Stimulated activated CD4-positive, alpha-beta T cell treated with anti-CD3 and anti-CD28 coated beads, TNF-alpha, amount 100 ng/mL, for 24 hours (primary cell): ENCODE results near the gene DEUP1.
"Not testable (repeated sequence)": the region's sequence is repeated elsewhere in the genome, so short reads cannot be mapped to it uniquely, and the experiment has no call there.

Experiments
- DNase-seq, 3 experiments: peaks; one replicate each; pipeline ENCODE4 v3.0.0-alpha.2; 2020; ENCODE audit warnings: low read depth in 3 of 3

The DEUP1 gene, protein sequence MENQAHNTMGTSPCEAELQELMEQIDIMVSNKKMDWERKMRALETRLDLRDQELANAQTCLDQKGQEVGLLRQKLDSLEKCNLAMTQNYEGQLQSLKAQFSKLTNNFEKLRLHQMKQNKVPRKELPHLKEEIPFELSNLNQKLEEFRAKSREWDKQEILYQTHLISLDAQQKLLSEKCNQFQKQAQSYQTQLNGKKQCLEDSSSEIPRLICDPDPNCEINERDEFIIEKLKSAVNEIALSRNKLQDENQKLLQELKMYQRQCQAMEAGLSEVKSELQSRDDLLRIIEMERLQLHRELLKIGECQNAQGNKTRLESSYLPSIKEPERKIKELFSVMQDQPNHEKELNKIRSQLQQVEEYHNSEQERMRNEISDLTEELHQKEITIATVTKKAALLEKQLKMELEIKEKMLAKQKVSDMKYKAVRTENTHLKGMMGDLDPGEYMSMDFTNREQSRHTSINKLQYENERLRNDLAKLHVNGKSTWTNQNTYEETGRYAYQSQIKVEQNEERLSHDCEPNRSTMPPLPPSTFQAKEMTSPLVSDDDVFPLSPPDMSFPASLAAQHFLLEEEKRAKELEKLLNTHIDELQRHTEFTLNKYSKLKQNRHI

DNA sequence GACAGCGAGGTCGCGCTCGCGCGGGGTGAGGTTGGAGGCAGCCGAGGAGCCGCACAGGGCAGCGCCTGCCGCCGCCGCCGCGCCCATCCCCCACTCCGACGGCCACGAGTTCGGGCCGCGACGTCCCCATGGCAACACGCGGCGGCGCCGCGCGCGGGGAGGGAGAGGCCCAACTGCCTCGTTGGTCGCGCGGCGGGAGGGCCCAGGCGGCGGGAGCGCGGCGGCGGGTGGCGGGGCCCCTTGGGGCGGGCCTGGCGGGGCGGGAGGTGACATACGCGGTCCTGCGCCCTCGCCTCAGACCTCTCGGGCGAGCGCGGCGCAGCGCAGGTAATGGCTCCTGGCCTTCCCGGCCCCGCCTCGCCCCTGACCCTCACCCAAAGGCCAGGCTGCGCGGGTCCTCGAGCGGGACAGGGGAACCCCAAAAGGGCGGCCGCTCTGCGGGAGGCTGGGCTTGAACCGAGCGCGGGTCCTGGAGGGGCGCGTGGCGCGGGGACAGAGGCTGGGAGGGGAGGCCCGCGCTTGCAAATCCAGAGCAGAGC, at the start of gene DEUP1:
Gene DEUP1, plus strand, starts transcription at position 297 of the 539 bp plus-strand sequence. CDS start 1,518 bp downstream, outside the sequence.
- DNase-seq: peak in 1 of 3 experiments; percentile 7

DNA sequence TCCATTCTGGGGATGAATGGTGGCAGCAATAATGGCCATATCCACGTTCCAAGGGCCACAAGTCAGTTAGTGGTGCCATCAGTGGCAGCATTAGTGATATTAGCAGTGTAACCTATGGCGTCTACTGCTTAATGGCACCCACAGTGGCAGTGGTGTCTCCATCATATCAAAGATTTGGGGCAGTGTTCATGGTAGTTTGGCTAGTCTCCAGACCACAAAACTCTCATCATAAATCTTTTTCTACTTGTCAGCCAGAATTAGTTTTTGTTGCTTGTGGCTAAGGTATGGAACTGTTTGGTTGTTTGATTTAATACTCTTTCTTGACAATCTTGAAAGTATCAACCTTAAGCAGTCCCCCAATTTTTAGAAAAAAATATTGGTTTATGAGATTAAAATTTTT, 45.1 kb upstream of the DEUP1 start:
- no peak for DNase-seq

DNA sequence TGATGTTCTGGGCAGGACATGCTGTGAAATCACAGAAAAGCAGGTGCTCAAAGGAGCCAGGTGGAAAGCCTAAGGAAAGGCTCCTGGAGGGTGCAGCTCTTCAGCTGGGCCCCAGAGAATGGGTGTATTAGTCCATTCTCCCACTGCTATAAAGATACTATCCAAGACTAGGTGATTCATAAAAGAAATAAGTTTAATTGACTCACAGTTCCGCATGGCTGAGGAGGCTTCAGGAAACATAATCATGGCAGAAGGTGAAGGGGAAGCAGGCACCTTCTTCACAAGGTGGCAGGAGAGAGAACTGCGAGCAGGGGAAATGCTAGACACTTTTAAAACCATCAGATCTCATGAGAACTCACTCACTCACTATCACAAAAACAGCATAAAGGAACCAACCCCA, 43.1 kb upstream of the DEUP1 start:
- DNase-seq: no peak

DNA sequence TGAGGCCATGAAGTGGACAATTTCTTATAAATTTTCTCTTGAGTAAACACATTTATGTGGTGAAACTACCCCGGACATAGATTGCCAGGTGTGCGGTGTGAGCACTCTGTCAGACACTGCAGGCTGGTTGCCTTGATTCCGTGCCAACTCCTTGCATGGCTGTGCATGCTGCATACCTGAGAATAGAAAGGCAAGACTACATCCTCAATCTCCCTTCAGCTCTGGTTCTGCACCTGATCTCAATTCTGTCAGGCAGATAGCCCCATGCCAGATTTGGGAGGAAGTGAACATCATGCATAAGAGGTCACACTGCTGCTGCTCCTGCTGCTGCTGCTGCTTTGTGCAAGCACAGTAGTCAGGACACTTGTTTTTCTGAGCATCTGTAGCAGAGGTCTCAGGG, 42.5 kb upstream of the DEUP1 start:
- no peak for DNase-seq

DNA sequence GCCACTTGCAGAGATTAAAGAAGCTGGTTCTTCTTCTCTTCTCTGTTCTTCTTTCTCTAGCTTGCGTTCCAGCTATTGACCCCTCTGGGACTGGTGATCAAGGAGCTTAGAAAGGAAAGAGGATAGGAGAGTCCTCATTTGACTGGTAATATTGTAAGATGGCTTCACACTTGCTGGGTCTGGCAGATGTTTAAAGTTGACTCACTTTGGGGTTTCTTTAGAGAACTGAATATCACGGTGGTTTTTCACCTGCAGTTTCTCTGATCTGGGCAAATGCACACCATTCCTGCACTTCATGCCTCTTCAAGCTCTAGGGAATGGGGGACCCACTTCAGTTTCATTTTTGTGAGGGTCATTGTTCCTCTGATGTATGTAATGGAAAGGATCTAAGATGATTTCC, 41.8 kb upstream of the DEUP1 start:
- no peak for DNase-seq

DNA sequence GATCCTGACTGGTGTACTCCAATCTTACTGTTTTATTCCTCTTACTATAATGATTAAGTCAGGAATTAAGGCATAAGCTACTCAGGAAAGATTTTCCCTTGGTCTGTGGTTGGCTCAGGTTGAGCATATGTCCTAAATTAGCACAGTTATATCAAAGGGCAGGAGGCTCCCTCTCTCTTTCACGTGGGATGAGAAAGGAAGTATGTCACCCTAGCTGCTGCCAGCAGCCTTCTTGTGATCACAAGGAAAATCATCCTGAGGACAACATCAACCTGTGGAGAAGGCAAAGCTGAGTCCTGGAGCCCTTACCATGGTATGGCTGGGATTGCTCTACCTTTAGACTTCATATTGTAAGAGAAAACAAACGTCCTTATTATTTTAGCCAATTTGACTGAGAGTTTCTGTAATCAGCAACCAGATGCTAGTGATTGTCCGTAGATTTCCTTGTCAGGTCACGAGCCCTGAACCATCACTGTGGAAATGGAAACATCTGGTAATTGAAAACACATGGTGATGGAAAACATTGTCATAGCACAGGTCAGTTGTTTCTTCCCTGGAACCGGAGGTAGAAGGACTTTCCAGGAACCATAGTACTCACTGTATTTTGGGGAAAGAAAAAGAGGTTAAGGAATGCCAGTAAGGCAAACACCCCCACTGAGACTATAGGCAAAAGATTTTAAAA, 40.6 kb upstream of the DEUP1 start:
- DNase-seq: no peak

DNA sequence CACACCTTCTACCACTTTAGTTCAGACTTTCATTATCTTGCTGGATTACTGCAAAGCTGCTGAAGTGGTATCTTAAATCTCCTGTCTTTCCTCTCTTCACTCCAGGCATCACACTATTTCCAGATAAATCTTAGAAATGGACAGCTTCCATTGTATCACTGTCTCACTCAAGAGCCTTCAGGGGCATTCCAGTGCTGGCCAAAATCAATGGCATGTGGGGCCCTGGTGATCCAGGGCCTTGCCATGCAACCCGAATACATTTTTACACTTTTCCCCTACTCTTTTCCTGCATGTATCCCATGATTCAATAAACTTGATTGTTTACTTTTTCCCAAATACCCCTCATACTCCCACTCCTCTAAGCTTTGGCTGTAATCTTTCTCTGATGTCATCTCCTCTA, 39.4 kb upstream of the DEUP1 start:
- DNase-seq: no peak

DNA sequence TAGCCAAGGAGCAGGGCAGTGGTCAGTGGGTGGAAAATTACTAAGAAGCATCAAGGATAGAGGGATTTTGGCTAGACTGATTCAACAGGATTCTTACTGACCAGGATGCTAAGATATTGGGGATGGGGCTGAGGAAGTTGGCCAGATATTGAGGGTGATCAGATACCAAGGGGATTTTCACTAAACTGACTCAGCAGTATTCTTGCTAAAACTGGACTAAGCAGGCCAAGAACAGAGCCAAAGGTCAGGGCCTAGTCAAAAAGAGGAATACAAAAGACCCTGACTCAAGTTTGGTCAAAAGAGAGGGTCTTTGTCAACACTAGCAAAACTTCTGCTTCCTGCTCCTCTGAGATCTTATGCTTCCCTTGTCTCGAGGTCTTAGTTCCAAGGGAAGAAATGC, 38.6 kb upstream of the DEUP1 start:
- no peak for DNase-seq

DNA sequence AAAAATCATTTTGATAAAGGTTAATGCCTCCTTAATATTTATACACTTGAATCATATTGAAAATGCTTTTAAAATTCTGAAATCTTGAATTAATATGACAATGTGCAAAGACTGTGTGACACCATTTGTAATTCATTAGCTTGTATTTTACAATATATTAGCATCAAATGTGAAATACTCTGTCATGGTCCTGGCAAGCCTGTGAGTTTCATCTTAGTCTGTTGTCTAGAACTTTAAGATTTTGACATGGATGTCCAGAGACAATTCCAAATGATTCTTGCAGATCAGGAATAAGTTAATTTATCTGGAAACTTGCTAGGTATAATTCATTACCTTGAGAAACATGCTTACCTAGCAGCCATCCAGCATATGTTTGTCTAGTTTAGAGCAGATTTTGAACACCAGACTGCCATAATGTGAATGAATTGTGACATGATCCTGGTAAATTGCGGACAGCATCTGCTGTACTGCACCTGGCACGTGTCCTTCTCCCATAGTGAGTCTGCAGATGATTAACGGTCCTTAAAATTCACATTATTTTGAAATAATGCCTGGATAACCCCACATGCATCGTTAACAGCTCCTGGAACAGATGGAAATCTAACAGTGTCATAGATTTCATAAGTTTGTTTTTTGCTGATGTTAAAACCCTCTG, 34.5 kb upstream of the DEUP1 start:
- no peak for DNase-seq

DNA sequence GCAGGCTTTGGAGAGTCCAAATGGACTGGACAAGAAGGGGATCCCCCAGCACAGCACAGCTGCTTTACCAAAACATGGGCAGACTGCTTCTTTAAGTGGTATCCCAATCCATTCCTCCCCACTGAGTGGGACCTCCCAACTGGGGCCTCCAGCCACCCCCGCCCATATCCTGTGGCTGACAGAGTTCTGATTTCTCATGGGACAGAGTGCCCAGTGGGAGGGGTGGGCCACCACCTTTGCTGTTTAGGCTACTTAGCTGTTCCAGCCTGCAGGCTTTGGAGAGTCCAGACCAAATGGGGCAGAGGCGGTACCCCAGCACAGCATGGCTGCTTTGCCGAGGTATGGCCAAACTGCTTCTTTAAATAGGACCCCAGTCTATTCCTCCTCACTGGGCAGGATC, 26.9 kb upstream of the DEUP1 start:
- DNase-seq: no peak

DNA sequence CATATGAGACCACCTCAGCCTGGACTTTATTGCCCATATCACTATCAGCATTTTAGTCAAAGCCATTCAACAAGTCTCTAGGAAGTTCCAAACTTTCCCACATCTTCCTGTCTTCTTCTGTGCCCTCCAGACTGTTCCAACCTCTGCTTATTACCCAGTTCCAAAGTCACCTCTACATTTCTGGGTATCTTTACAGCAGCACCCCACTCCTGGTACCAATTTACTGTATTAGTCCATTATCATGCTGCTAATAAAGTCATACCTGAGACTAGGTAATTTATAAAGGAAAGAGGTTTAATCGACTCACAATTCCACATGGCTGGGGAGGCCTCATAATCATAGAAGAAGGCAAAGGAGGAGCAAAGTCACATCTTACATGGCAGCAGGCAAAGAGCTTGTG, 16.1 kb upstream of the DEUP1 start:
- not testable (repeated sequence) for DNase-seq

DNA sequence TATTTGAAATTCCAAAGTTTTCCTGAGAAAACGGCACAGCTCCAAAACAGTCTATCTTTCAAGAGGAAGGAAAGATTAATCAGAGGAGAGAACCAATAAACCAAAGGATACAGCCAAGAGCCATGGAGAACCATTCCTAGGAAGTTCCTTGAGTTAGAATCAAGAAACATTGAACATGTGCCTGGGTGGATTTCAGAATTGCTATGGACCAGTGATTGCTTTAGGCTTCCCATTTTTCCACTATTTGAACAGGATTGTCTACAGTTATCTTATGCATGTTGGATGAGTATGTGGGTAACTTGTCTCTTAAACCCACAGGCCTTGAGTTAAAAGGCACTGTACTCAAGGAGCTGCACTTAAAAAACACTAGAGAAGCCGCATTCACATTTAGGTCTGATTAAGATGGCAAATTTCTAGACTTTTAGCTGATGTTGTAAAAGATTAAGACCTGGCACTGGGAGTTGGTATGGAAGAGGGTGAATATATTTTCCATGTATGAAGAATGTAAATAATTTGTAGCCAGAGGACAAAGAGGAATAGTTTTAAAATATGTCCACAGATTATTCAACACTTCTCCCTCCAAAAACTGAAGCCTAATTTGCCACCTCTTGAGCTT, 11.2 kb upstream of the DEUP1 start:
- no peak for DNase-seq

DNA sequence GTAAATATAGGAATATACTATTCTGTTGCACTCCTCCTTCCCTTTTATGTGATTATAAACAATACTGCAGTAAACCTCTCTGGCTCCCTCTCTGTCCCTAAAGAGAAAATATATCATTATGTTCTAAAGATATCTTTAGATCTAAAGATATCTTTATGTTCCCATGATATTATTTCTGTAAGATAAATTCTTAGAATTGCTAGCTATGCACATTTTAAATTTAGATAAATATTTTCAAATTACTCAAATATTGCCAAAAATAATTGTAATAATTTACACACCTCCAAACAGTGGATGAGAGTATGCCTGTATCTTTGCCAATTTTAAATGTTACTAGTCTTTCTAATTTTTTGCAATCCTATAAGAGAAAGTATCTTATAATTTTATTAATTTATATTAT, 10.3 kb upstream of the DEUP1 start:
- DNase-seq: no peak

DNA sequence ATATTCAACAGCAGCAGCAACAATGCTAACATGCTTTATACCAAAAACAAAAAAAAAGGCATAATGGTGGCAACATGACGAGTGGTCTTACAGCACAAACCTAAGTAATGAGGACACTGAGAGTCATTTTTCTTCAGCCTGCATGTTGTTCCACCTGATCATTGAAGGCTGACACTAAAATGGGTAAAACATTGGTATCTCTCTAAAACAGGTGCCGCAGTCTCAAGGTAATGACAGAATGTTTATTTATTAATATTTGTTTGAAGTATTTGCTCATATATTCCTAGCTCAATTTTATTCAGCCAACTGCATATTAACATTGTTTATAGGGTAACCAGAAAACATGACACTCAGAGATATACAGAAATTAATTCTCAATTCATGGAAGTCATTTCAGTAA, 8.3 kb upstream of the DEUP1 start:
- DNase-seq: no peak

DNA sequence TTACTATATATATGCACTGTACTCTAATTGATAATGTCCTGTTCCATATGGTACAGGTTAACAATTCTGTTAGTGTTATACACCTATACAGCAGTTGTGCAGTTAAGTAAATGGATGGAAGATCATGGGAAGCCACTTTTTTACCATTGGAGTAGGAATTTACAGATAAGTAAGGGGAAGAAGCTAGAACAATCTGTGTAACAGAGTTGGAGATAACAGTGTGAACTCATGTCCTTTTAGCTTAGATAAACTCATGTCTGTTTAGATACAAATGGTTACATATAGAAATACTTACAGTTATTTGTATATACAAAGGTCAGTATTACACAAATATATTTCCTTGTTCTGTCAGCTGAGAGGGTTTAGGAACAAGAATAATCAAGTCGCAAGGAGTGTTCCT, 6.8 kb upstream of the DEUP1 start:
- no peak for DNase-seq

DNA sequence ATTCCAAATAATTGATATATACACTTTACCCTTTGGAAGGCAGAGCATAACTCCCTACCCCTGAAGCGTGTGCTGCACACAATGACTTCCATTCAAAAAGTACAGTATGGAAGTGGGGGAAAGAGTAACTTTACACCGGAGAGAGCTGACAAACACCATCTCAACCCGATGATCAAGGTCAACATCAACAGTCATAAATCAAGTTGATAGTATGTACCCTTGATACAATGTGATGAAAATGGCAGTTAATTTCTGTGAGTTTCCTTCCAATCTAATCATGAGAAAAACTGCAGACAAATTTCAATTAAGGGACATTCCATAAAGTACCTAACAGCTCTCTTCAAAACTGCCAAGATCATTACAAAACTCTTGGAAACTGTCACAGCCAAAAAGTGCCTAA, 6.0 kb upstream of the DEUP1 start:
- DNase-seq: no peak

DNA sequence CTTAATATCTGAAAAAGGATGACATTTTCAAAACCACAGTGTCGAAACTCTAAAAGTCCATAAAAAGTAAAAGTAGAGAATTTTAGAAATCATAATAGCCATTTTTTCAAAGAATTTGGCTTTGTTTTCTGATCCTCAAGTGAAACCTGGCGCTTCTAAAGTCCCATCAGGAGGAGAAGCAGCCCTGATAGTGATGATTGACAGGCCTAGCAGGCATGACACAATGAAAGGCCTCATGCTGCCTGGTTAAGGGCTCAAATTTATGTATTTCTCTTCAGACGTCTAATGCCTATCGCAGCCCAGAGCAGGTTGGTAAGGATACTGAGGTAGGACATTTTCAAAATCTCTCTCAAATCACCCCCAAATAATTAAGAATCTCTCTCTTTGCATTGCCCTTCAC, 3.9 kb upstream of the DEUP1 start:
- DNase-seq: no peak

DNA sequence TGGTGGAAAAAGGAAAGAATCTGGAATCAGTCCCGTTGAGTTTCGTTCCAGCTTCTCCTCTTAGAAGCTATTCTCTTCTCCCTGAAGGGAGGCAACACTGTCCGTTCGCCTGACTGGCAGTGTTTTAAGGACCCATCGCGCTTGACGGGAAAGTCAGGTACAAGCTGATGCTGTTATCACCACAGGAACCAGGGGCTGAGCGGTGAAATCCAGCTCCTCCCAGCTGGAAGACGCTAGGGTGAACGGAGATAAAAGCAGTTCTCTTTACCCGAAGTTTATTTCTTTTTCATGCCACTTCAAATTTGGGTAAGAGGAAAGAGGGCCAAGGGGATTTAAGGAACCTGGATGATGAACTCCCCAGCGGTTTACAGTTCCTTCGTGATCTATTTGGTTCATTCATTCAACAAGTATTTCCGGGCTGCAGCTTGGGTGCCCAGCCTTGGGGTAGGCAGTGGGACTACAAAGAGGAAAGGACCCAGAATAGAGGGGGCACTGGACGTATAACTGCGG, 551 bp upstream of the DEUP1 start:
- no peak for DNase-seq

DNA sequence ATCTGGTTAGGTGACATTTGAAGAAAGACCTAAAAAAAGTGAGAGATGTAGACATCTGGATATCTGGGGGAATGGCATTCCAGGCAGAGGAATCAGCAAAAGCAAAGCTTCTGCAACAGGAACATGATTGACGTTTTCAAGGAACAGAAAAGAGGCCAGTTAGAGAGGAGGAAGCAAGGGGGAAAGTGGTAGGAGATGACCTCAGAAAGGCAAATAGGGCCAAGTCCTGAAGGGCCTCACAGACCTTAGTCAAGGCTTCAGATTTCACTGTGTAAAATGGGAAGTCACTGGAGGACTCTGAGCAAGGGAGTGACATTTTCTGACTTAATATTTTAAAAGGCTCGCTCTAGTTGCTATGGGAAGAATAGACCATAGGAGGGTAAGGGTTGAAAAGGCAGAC, 9.7 kb downstream of the DEUP1 start:
- DNase-seq: no peak

DNA sequence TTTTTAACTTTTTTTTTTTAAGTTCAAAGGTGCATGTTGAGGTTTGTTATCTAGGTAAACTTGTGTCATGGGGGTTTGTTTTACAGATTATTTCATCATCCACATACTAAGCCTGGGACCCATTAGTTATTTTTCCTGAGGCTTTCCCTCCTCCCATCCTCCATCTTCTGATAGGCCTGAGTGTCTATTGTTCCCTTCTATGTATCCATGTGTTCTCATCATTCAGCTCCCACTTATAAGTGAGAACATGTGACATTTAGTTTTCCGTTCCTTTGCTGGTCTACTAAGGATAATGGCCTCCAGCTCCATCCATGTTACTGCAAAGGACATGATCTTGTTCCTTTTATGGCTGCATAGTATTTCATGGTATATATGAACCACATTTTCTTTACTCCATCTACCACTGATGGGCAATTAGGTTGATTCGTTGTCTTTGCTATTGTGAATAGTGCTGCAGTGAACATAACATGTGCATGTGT, 14.4 kb downstream of the DEUP1 start:
- DNase-seq: no peak

DNA sequence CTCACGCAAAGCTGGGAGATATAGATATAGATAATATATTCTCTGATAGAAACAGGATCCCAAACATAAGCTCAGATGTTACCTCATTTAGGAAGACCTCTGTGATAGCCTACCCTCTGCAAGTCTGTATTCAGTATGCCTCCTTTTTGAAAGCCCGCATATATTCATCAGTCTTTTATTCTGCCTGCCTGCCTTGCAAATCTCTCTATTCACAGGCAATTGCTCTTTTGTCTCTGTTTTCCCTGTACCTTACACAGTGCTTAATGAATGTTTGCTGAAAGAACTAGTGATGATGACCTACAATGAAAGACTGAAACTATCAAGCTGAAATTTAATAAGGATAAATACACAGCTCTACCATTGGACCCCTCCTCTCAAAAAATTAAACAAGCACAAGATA, 18.4 kb downstream of the DEUP1 start:
- DNase-seq: no peak
